PFSK-1 (cell line): Measurements from ENCODE around the gene GPC3.

Experiments
- POLR2AphosphoS5 ChIP-seq: IDR thresholded peaks from 2 replicates; pipeline ENCODE4 v1.6.1; 2012; ENCODE audit warnings: low read depth, mild to moderate bottlenecking, control low read depth, low read length, moderate library complexity
- TAF1 ChIP-seq: IDR thresholded peaks from 2 replicates; pipeline ENCODE4 v1.6.1; 2012; ENCODE audit warnings: low read length, control low read depth, borderline replicate concordance; ENCODE audit not compliant: insufficient read depth

GRCh38 chrX:133792198-133792953 is 193.0 kb downstream of the GPC3 start:
- TF ChIP-seq TAF1: no peak
- TF ChIP-seq POLR2AphosphoS5: no peak
